ENCODE results near the gene KIF12.
"Not testable (repeated sequence)": the region's sequence is repeated elsewhere in the genome, so short reads cannot be mapped to it uniquely, and the experiment has no call there.

- TF ChIP-seq, protein P1, sequence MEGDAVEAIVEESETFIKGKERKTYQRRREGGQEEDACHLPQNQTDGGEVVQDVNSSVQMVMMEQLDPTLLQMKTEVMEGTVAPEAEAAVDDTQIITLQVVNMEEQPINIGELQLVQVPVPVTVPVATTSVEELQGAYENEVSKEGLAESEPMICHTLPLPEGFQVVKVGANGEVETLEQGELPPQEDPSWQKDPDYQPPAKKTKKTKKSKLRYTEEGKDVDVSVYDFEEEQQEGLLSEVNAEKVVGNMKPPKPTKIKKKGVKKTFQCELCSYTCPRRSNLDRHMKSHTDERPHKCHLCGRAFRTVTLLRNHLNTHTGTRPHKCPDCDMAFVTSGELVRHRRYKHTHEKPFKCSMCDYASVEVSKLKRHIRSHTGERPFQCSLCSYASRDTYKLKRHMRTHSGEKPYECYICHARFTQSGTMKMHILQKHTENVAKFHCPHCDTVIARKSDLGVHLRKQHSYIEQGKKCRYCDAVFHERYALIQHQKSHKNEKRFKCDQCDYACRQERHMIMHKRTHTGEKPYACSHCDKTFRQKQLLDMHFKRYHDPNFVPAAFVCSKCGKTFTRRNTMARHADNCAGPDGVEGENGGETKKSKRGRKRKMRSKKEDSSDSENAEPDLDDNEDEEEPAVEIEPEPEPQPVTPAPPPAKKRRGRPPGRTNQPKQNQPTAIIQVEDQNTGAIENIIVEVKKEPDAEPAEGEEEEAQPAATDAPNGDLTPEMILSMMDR (IDR thresholded peaks at IDR 0.05), result not testable (repeated sequence)
- not testable (repeated sequence) for TF ChIP-seq POLR2A (IDR thresholded peaks at IDR 0.05)
These were observed 16.2 kb downstream of the KIF12 start for GRCh38 chr9:114082763-114083412.
